Ovary (tissue), 9 donors: ENCODE results near the gene ENPP6. TPM values are rescaled to one million over a fixed set of nuclear protein-coding genes. Genes with fewer than 3 reads are reported as not detected.

Experiments
- DNase-seq, 5 donors: peaks; one replicate each; pipeline ENCODE4 v3.0.0-alpha.2; 2019 to 2020
- H3K27ac ChIP-seq, 2 donors: fragments of 200-600 bp; one replicate each; pipeline versions ENCODE4 v1.5.1 to v1.8.0; 2019 to 2022
- H3K27me3 ChIP-seq: fragments of 200-600 bp; one replicate; pipeline ENCODE4 v1.8.0; 2022
- H3K36me3 ChIP-seq: fragments of 200-600 bp; sonication (generic); one replicate; pipeline ENCODE4 v1.5.1; 2019
- H3K4me1 ChIP-seq: one replicate; pipeline ENCODE4 v1.8.1; 2013; ENCODE audit warnings: mild to moderate bottlenecking, moderate library complexity; ENCODE audit not compliant: insufficient read depth
- H3K4me3 ChIP-seq: fragments of 200-600 bp; sonication (generic); one replicate; pipeline ENCODE4 v1.5.1; 2017
- H3K9me3 ChIP-seq, 2 donors: fragments of 200-600 bp in 1 of 2; sonication (generic) in 1 of 2; one replicate each; pipeline versions ENCODE4 v1.5.1 to v1.8.1; 2013 to 2019; ENCODE audit warnings: mild to moderate bottlenecking in 1 of 2, moderate library complexity in 1 of 2
- EP300 ChIP-seq: sonication (generic); formaldehyde crosslinking; IDR thresholded peaks from one replicate; pipeline ENCODE4 v1.6.1; 2017; ENCODE audit warnings: antibody characterized with exemption
- POLR2A ChIP-seq: fragments of 450-650 bp; IDR thresholded peaks from one replicate; pipeline ENCODE4 v1.6.1; 2017; ENCODE audit warnings: antibody characterized with exemption, mild to moderate bottlenecking, moderate library complexity
- WGBS, 3 donors: extraction: QIAGEN DNeasy Blood & Tissue Kit in 1 of 3; methylation state at CpG; one replicate each; pipeline versions ENCODE4 v1.1.5 to v1.1.7; 2013 to 2017; 5-methylcytosine and 5-hydroxymethylcytosine counted together
- intact Hi-C, 4 donors: fragments of 100-400 bp; cut with DNase I; formaldehyde crosslinking; loops; one replicate each; pipeline versions ENCODE4 v1.11.0 to v1.15.1; 2022 to 2023
- polyA plus RNA-seq, 2 donors: library from polyadenylated mRNA; stranded (reverse); fragments of 200-250 nt in 1 of 2; fragments of 350-450 nt in 1 of 2; fragmentation: Illumina TruSeq in 1 of 2; extraction: RNeasy Lipid Tissue Mini Kit (QIAGEN cat#74804) in 1 of 2; gene quantifications; one replicate each; pipeline ENCODE4 v1.2.3, GENCODE V29; 2013 to 2014
- total RNA-seq, 7 donors: library from RNA; depleted of rRNA in 2 of 7; stranded (reverse); fragments of >200 nt in 2 of 7; fragmentation: NEBNext Ultra II Directional in 3 of 7; extraction: Animal tissue kit (Norgen Biotek cat#: 25700) in 3 of 7; gene quantifications; one replicate each; pipeline versions ENCODE4 v1.1.0 to v1.2.4, GENCODE V29; 2016 to 2023
- TF ChIP-seq, protein P1 (sequence below), 3 donors: fragments of 450-650 bp in 2 of 3; fragments of 200-600 bp in 1 of 3; IDR thresholded peaks; one replicate each; pipeline versions ENCODE4 v1.5.1 to v1.8.0; 2016 to 2022; ENCODE audit warnings: antibody characterized with exemption in 3 of 3, mild to moderate bottlenecking in 1 of 3
- donor health status: DM: no; HTN: no; CAD: no; lungs with moderate emphysema.
- donor health status: DM: no; HTN: no; CAD: no.
- donor health status: Bipolar disorder and iron deficiency.
- donor health status: DM: yes; HTN: yes; CAD: no.
- donor health status: DM: no; HTN: no; CAD: no.
- donor health status: DM: yes; HTN: yes; CAD: no.

Gene ENPP6
- total and polyA plus RNA-seq, 9 donors: 1.7 to 20.8 (median 9.4) TPM

GRCh38 chr4:184203300-184203699, 14.4 kb downstream of the ENPP6 start:
- Histone ChIP-seq H3K9me3 (no peaks in the 10 kb centered on the region), H3K4me1 (no peaks in the 10 kb centered on the region), H3K27me3 (no peaks in the 10 kb centered on the region), H3K27ac (no peak overlapping the region), H3K36me3 (no peaks in the 10 kb centered on the region), H3K4me3 (no peak overlapping the region)
- 96 to 98% (median 97%) methylated on average over 6 of the region's 6 CpGs for whole genome bisulfite sequencing, 3 donors
- intact Hi-C loops: no loop called here
- TF ChIP-seq, protein P1, sequence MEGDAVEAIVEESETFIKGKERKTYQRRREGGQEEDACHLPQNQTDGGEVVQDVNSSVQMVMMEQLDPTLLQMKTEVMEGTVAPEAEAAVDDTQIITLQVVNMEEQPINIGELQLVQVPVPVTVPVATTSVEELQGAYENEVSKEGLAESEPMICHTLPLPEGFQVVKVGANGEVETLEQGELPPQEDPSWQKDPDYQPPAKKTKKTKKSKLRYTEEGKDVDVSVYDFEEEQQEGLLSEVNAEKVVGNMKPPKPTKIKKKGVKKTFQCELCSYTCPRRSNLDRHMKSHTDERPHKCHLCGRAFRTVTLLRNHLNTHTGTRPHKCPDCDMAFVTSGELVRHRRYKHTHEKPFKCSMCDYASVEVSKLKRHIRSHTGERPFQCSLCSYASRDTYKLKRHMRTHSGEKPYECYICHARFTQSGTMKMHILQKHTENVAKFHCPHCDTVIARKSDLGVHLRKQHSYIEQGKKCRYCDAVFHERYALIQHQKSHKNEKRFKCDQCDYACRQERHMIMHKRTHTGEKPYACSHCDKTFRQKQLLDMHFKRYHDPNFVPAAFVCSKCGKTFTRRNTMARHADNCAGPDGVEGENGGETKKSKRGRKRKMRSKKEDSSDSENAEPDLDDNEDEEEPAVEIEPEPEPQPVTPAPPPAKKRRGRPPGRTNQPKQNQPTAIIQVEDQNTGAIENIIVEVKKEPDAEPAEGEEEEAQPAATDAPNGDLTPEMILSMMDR (IDR thresholded peaks at IDR 0.05): no peak
- TF ChIP-seq POLR2A (no peak), EP300 (no peak)
- no peak for DNase-seq

DNA sequence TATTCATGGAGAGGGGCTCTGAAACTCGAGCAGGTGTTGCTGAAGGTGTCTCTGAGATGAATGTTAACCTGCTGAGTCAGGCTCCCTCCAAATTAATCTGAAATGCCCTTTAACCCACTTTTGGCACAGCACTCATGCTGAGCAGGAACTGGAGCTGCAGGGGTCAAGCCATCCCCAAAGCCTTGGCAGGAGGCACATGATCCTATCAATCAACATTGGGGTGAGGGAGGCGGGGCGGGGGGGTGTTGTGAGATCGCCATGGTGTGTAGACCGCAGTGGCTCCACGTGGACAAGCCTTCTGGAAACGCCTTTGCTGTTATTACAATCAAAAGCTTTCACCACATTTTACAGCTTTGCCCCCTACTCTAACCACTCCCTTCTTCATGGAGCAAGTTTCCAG, 16.5 kb downstream of the ENPP6 start:
- H3K36me3 ChIP-seq: no peaks in the 10 kb centered on the region

DNA sequence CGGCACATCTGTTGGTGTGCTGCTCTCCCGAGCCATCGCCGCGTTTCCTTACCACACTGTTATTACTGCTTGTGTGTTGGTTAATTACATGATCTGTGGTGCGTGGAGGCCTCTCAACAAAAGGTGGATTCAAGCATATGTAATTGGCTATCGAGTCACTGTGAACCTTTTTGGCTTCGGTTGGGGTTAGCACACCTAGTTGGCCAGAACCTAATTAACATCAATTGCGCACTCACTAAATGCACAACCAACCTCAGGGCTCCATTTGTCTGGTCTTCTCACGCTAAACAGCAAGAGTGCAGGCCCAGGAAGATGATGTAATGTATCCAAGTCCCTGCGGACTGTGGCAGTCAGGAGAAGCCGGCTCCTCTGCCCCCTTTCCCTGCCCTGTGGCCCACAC, 17.4 kb downstream of the ENPP6 start:
- no peak overlapping the region for H3K27ac ChIP-seq
- intact Hi-C loops: no loop called here
- no peaks in the 10 kb centered on the region for H3K4me1 ChIP-seq
- 80 to 90% (median 85%) methylated on average over 12 of the region's 12 CpGs for WGBS, 3 donors
- no peaks in the 10 kb centered on the region for H3K36me3 ChIP-seq
- no peaks in the 10 kb centered on the region for H3K27me3 ChIP-seq
- no peaks in the 10 kb centered on the region for H3K9me3 ChIP-seq
- TF ChIP-seq POLR2A: no peak
- TF ChIP-seq, protein P1 (IDR thresholded peaks at IDR 0.05): no peak
- TF ChIP-seq EP300: no peak
- no peak for DNase-seq
- H3K4me3 ChIP-seq: no peak overlapping the region

More for the DNA sequence above, 16.5 kb downstream of the ENPP6 start:
- DNase-seq: no peak
- Histone ChIP-seq H3K27me3 (no peaks in the 10 kb centered on the region), H3K4me1 (no peaks in the 10 kb centered on the region), H3K9me3 (no peaks in the 10 kb centered on the region), H3K27ac (no peak overlapping the region), H3K4me3 (no peak overlapping the region)
- WGBS, 3 donors: 63 to 77% (median 75%) methylated on average over 7 of the region's 7 CpGs
- TF ChIP-seq, protein P1 (IDR thresholded peaks at IDR 0.05): no peak
- no peak for TF ChIP-seq EP300
- no peak for TF ChIP-seq POLR2A
- intact Hi-C loops: no loop called here

DNA sequence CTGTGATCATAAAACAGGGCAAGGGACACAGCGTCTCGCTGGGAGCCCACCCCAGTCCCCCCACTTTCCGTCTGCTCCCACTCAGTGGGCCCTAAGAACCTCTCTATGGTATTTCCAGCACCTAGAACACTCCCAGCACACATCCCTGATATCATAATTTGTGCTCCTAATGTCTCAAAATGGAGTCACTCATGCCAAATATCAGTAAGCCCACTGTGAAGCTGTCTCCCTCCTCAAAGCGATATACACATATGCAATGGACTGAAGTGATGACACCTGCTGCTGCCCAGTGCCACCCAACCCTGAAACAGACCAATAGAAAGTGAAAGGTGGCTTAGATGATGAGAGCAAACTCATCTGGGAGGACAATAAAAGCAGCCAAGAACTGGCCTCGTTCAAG, 17.9 kb downstream of the ENPP6 start:
- H3K36me3 ChIP-seq: no peaks in the 10 kb centered on the region
- TF ChIP-seq POLR2A (no peak), EP300 (no peak)
- TF ChIP-seq, protein P1 (IDR thresholded peaks at IDR 0.05): no peak
- no peaks in the 10 kb centered on the region for H3K9me3 ChIP-seq
- H3K4me3 ChIP-seq: no peak overlapping the region
- WGBS, 3 donors: 92% methylated on average over 5 of the region's 5 CpGs
- H3K27me3 ChIP-seq: no peaks in the 10 kb centered on the region
- H3K27ac ChIP-seq: no peak overlapping the region
- intact Hi-C loops: no loop called here
- no peak for DNase-seq
- no peaks in the 10 kb centered on the region for H3K4me1 ChIP-seq

GRCh38 chr4:184198190-184198589, 19.5 kb downstream of the ENPP6 start:
- WGBS, 3 donors: 60 to 76% (median 76%) methylated on average over 5 of the region's 5 CpGs

More at GRCh38 chr4:184198190-184198589, 19.5 kb downstream of the ENPP6 start:
- no peak for DNase-seq
- no peaks in the 10 kb centered on the region for H3K27me3 ChIP-seq
- no peaks in the 10 kb centered on the region for H3K9me3 ChIP-seq
- H3K4me3 ChIP-seq: no peak overlapping the region
- H3K27ac ChIP-seq: no peak overlapping the region
- intact Hi-C loops: no loop called here
- no peaks in the 10 kb centered on the region for H3K4me1 ChIP-seq
- no peaks in the 10 kb centered on the region for H3K36me3 ChIP-seq
- TF ChIP-seq EP300 (no peak), POLR2A (no peak)
- TF ChIP-seq, protein P1 (IDR thresholded peaks at IDR 0.05): no peak
